Neutrophil (primary cell): Measurements from ENCODE around the gene UTS2R.
"Not testable (repeated sequence)": the region's sequence is repeated elsewhere in the genome, so short reads cannot be mapped to it uniquely, and the experiment has no call there.

Experiments
- H3K27ac ChIP-seq: fragments of 200-600 bp; sonication (generic); 2 replicates; pipeline ENCODE4 v1.5.1; 2016; ENCODE audit warnings: mild to moderate bottlenecking, moderate library complexity
- H3K27me3 ChIP-seq: fragments of 200-600 bp; sonication (generic); 2 replicates; pipeline ENCODE4 v1.6.0; 2016; ENCODE audit warnings: mild to moderate bottlenecking
- H3K36me3 ChIP-seq: fragments of 200-600 bp; sonication (generic); 2 replicates; pipeline ENCODE4 v1.5.1; 2017
- H3K4me1 ChIP-seq, 2 experiments: fragments of 200-600 bp in 1 of 2; sonication (generic) in 1 of 2; 1 replicate in 1 of 2; 2 replicates in 1 of 2; pipeline versions ENCODE4 v1.5.1 to v1.6.1; 2013 to 2016; ENCODE audit warnings: low read depth in 1 of 2, low read length in 1 of 2, mild to moderate bottlenecking in 1 of 2, moderate library complexity in 1 of 2; ENCODE audit not compliant: control insufficient read depth in 1 of 2, insufficient read depth in 1 of 2
- H3K4me3 ChIP-seq, 2 experiments: fragments of 200-600 bp in 1 of 2; sonication (generic) in 1 of 2; 1 replicate in 1 of 2; 2 replicates in 1 of 2; pipeline ENCODE4 v1.5.1; 2013 to 2016; ENCODE audit warnings: low read depth in 1 of 2, low read length in 1 of 2, mild to moderate bottlenecking in 1 of 2, moderate library complexity in 1 of 2
- H3K9me3 ChIP-seq: fragments of 200-600 bp; sonication (generic); 2 replicates; pipeline ENCODE4 v1.5.1; 2016
- CTCF ChIP-seq: fragments of 200-600 bp; sonication (generic); IDR thresholded peaks from 2 replicates; pipeline ENCODE4 v1.5.1; 2016; ENCODE audit warnings: antibody characterized with exemption

Gene UTS2R

DNA sequence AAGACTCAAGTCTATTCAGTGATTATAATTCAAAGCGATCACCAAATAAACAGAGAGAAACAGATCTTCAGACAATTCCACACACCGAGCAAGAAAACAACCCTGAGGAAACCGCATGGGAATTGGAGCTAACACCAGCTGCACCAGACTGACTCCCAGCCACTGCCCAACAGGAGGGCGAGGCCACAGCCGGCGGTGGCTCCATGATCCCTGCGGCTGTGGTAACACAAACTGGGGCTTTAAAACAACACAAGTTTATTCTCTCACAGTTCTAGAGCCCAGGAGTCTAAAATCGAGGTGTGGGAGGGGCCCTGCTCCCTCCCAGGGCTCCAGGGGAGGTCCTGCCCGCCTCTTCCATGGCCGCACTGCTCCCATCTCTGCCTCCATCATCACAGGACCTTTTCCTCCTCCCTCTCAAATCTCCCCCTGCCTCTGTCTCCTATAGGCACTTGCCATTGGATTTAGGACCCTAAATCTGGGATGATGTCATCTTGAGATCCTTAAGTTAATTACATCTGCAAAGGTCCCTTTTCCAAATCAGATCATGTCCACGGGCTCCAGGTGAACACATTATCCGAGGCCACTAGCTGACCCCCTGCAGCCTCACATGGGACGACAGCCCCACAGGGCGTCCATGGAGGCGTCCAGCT lies 36.8 kb downstream of the UTS2R start:
- TF ChIP-seq CTCF, result no peak
- H3K27me3 ChIP-seq, result no peaks in the 10 kb centered on the region
- H3K9me3 ChIP-seq, result no peaks in the 10 kb centered on the region
- no peaks in the 10 kb centered on the region for H3K36me3 ChIP-seq
- H3K27ac ChIP-seq, result no peak overlapping the region
- peaks cover 15 to 21% of the 10 kb centered on the region in 2 experiments for H3K4me1 ChIP-seq
- H3K4me3 ChIP-seq, result no peak overlapping the region

DNA sequence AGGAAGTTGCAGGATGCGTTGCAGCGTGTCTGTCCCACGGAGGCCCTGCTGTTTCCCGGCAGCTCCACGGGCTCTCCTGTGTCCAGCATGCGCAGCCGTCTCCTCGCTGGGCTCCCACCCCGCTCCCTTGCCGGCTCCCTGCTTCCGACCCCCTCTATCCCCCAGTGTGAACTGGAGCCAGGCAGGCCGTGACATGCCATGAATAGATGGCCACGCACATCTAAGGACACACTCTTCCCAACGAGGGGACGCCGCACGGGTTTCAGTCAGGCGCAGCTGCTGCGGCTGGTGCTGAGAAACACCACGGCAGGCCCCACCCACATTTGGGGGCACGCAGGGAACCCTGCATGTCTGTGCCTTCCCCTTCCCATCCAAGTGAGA lies 37.4 kb downstream of the UTS2R start:
- no peaks in the 10 kb centered on the region for H3K36me3 ChIP-seq
- H3K4me1 ChIP-seq, result peaks cover 12 to 16% of the 10 kb centered on the region in 2 experiments
- H3K27ac ChIP-seq, result no peak overlapping the region
- no peak for TF ChIP-seq CTCF
- H3K4me3 ChIP-seq, result no peak overlapping the region
- no peaks in the 10 kb centered on the region for H3K27me3 ChIP-seq
- no peaks in the 10 kb centered on the region for H3K9me3 ChIP-seq

- peaks cover 0 to 10% of the 10 kb centered on the region in 2 experiments for H3K4me1 ChIP-seq
- no peaks in the 10 kb centered on the region for H3K36me3 ChIP-seq
- no peak overlapping the region for H3K27ac ChIP-seq
- H3K27me3 ChIP-seq, result no peaks in the 10 kb centered on the region
- no peak overlapping the region for H3K4me3 ChIP-seq
- H3K9me3 ChIP-seq, result no peaks in the 10 kb centered on the region
- TF ChIP-seq CTCF, result no peak
Measured at GRCh38 chr17:82410014-82410716, 38.6 kb downstream of the UTS2R start.

DNA sequence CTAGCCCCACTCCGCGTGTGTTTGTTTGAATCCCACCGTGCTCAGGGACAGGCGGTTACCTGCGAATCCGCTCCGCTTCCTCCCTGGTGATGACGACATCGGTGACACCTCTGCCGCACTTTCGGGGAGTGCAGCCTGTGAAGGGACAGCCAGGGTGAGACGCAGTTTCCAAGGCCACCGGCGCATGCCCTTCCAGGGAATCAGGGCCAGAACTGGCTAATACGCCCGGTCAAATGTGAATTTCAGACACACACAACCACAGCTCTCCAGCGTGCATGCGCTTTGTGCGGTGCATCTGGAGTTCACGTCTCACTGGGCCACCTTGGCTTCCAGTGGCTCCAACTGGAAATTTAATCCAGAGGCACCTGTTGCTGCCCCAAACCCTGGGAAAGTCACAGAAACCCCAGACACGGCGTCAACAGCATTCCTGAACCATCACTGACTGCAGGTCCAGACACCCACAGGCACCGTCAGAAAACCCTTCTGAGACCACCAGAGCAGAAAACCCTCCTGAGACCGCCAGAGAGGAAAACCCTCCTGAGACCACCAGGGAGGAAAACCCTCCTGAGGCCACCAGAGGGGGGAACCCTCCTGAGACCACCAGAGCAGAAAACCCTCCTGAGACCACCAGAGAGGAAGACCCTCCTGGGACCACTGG lies 40.0 kb downstream of the UTS2R start:
- Histone ChIP-seq H3K27ac (no peak overlapping the region), H3K27me3 (no peaks in the 10 kb centered on the region), H3K4me3 (no peak overlapping the region), H3K36me3 (no peaks in the 10 kb centered on the region), H3K9me3 (no peaks in the 10 kb centered on the region), H3K4me1 (peaks cover 0 to 6% of the 10 kb centered on the region in 2 experiments)
- TF ChIP-seq CTCF, result no peak

DNA sequence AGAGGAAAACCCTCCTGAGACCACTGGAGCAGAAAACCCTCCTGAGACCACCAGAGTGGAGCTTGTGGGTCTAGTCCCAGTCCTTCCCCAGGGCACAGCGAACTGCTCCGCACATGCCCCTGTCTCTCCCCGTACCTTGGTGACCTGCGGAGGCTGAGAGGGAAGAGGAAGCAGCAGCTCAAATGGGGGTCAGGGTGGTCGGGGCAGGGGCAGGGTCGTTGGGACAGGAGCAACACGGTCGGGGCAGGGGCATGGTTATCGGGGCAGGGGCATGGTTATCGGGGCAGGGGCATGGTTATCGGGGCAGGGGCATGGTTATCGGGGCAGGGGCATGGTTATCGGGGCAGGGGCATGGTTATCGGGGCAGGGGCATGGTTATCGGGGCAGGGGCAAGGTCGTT lies 40.5 kb downstream of the UTS2R start:
- H3K4me3 ChIP-seq, H3K4me1 ChIP-seq, H3K27ac ChIP-seq, H3K9me3 ChIP-seq, H3K36me3 ChIP-seq, H3K27me3 ChIP-seq: not testable (repeated sequence)
